ENCODE measurements around the gene PDK2. TPM values are rescaled to one million over a fixed set of nuclear protein-coding genes. Genes with fewer than 3 reads are reported as not detected.

The PDK2 gene
- total and polyA plus RNA-seq, 10 of the 15 experiments (the other 5 are each of a cell fraction or from before 2014, with no cell fraction given): 0.98 to 22.6 (median 12.3) TPM

DNA sequence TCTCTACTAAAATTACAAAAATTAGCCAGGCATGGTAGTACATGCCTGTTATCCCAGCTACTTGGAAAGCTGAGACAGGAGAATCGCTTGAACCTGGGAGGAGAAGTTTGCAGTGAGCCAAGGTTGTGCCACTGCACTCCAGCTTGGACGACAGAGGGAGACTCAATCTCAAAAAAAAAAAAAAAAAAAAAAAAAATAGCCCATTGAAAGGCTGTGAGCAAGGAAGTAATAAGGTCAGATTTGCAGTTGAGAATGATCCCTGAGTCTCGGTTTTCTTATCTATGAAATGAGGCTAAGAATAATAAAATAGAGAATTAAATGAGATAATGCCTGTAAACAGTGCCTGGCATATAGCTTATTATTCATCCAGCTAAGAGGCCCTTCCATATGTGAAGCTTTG, 1.3 kb upstream of the PDK2 start:
- Histone ChIP-seq H4K20me1 (ENCODE audit: control insufficient read depth, insufficient read depth) (no peaks in the 10 kb centered on the region), H3K36me3 (ENCODE audit: control insufficient read depth in 2 of 2, insufficient read depth in 2 of 2, low read length in 1 of 2) (no peaks in the 10 kb centered on the region), H3K27me3 (replicated peaks in 1 of 2; ENCODE audit: control insufficient read depth in 2 of 2, insufficient read depth in 2 of 2, low read length in 1 of 2) (no peaks in the 10 kb centered on the region), H3K9me3 (replicated peaks; ENCODE audit: control insufficient read depth, insufficient read depth, low read length) (no peaks in the 10 kb centered on the region), H3K27ac (ENCODE audit: control insufficient read depth, insufficient read depth) (no peak overlapping the region), H3K9ac (ENCODE audit: control insufficient read depth, insufficient read depth, low read length) (no peak overlapping the region), H3K4me3 (no peak overlapping the region), H3K4me1 (ENCODE audit: control insufficient read depth, insufficient read depth, low read length) (peaks cover 17% of the 10 kb centered on the region), H3K4me2 (ENCODE audit: control insufficient read depth, insufficient read depth) (no peak overlapping the region), H3K79me2 (ENCODE audit: control insufficient read depth, insufficient read depth, low read length) (no peaks in the 10 kb centered on the region), H2AFZ (ENCODE audit: control insufficient read depth, low read depth, low read length) (no peak overlapping the region; the same call in 1 of the 2 replicates)
- ATAC-seq (no peak), DNase-seq (ENCODE audit: low read depth, low spot score) (no peak), FAIRE-seq (no peak)
- RAD21 ChIA-PET (ENCODE audit: unreplicated experiment): interaction anchor here (0.6 to 2.5 kb wide), 18 partner anchors 9 to 239 kb away, joined by 3 to 17 read pairs (median 4); partner anchors contain the start of gene COL1A1
- SMC1A ChIA-PET (ENCODE audit: uncharacterized antibody, unreplicated experiment): interaction anchor here (0.6 to 3.7 kb wide), 27 partner anchors 9 to 528 kb away, joined by 3 to 23 read pairs (median 7); partner anchors contain the start of genes ITGA3 and SGCA
- in situ Hi-C loops (cut with MboI): loop anchor here (5.0 kb wide), 1 partner anchor 67 kb away; no protein-coding TSS in a partner anchor
- no TSS peak for BruUV-seq (replicated peaks)
- POLR2A ChIA-PET: interaction anchor here (0.6 to 1.5 kb wide), 8 partner anchors 36 to 344 kb away, joined by 3 to 6 read pairs (median 4); partner anchors contain the start of gene SGCA
- WGBS (ENCODE audit: insufficient coverage, insufficient replicate concordance, low lambda C conversion rate, missing lambda C conversion rate): 50% methylated on average over 2 of the region's 3 CpGs
- intact Hi-C loops (cut with micrococcal nuclease; ENCODE audit: unreplicated experiment): loop anchor here (1.0 to 2.0 kb wide), 3 partner anchors 37 to 203 kb away; partner anchors contain the start of gene ITGA3
- CTCF ChIA-PET: interaction anchor here (0.6 to 5.7 kb wide), 76 partner anchors 9 to 611 kb away, joined by 3 to 64 read pairs (median 6); partner anchors contain the start of genes COL1A1, ITGA3, LRRC59 and PPP1R9B
- TF ChIP-seq ZNF384 (IDR thresholded peaks at IDR 0.05; ENCODE audit: borderline replicate concordance, low read depth, low read length) (no peak), GATAD2B (conservative IDR thresholded peaks at IDR 0.05; ENCODE audit: low read depth) (no peak)
- TF ChIP-seq, protein P1, sequence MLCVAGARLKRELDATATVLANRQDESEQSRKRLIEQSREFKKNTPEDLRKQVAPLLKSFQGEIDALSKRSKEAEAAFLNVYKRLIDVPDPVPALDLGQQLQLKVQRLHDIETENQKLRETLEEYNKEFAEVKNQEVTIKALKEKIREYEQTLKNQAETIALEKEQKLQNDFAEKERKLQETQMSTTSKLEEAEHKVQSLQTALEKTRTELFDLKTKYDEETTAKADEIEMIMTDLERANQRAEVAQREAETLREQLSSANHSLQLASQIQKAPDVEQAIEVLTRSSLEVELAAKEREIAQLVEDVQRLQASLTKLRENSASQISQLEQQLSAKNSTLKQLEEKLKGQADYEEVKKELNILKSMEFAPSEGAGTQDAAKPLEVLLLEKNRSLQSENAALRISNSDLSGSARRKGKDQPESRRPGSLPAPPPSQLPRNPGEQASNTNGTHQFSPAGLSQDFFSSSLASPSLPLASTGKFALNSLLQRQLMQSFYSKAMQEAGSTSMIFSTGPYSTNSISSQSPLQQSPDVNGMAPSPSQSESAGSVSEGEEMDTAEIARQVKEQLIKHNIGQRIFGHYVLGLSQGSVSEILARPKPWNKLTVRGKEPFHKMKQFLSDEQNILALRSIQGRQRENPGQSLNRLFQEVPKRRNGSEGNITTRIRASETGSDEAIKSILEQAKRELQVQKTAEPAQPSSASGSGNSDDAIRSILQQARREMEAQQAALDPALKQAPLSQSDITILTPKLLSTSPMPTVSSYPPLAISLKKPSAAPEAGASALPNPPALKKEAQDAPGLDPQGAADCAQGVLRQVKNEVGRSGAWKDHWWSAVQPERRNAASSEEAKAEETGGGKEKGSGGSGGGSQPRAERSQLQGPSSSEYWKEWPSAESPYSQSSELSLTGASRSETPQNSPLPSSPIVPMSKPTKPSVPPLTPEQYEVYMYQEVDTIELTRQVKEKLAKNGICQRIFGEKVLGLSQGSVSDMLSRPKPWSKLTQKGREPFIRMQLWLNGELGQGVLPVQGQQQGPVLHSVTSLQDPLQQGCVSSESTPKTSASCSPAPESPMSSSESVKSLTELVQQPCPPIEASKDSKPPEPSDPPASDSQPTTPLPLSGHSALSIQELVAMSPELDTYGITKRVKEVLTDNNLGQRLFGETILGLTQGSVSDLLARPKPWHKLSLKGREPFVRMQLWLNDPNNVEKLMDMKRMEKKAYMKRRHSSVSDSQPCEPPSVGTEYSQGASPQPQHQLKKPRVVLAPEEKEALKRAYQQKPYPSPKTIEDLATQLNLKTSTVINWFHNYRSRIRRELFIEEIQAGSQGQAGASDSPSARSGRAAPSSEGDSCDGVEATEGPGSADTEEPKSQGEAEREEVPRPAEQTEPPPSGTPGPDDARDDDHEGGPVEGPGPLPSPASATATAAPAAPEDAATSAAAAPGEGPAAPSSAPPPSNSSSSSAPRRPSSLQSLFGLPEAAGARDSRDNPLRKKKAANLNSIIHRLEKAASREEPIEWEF (IDR thresholded peaks at IDR 0.05; ENCODE audit: insufficient replicate concordance, low read depth, low read length): no peak
- TF ChIP-seq, protein P2, sequence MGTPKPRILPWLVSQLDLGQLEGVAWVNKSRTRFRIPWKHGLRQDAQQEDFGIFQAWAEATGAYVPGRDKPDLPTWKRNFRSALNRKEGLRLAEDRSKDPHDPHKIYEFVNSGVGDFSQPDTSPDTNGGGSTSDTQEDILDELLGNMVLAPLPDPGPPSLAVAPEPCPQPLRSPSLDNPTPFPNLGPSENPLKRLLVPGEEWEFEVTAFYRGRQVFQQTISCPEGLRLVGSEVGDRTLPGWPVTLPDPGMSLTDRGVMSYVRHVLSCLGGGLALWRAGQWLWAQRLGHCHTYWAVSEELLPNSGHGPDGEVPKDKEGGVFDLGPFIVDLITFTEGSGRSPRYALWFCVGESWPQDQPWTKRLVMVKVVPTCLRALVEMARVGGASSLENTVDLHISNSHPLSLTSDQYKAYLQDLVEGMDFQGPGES (IDR thresholded peaks at IDR 0.05): no peak
- TF ChIP-seq, protein P3, sequence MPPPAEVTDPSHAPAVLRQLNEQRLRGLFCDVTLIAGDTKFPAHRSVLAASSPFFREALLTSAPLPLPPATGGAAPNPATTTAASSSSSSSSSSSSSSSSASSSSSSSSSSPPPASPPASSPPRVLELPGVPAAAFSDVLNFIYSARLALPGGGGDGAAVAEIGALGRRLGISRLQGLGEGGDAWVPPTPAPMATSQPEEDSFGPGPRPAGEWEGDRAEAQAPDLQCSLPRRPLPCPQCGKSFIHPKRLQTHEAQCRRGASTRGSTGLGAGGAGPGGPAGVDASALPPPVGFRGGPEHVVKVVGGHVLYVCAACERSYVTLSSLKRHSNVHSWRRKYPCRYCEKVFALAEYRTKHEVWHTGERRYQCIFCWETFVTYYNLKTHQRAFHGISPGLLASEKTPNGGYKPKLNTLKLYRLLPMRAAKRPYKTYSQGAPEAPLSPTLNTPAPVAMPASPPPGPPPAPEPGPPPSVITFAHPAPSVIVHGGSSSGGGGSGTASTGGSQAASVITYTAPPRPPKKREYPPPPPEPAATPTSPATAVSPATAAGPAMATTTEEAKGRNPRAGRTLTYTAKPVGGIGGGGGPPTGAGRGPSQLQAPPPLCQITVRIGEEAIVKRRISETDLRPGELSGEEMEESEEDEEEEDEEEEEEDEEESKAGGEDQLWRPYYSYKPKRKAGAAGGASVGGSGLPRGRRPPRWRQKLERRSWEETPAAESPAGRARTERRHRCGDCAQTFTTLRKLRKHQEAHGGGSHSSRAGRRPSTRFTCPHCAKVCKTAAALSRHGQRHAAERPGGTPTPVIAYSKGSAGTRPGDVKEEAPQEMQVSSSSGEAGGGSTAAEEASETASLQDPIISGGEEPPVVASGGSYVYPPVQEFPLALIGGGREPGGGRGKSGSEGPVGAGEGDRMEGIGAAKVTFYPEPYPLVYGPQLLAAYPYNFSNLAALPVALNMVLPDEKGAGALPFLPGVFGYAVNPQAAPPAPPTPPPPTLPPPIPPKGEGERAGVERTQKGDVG (CRISPR knock-in tag; IDR thresholded peaks at IDR 0.05): no peak
